Activated T-helper 1 cell treated with Interleukin-2 at 50 U/mL for 16 hours (primary cell): ENCODE data around the gene ATP7B.

Experiments
- DNase-seq: peaks from one replicate; pipeline ENCODE4 v3.0.0-alpha.2; 2020; ENCODE audit warnings: low read depth

ATP7B gene

GRCh38 chr13:51894239-51894638, 117.0 kb downstream of the ATP7B start:
- no peak for DNase-seq

GRCh38 chr13:51892657-51893056, 118.6 kb downstream of the ATP7B start:
- DNase-seq: no peak

GRCh38 chr13:51887468-51887867, 123.8 kb downstream of the ATP7B start:
- no peak for DNase-seq

- DNase-seq: no peak
These were observed 125.6 kb downstream of the ATP7B start for GRCh38 chr13:51885651-51886050.

- DNase-seq: no peak
These were observed 128.0 kb downstream of the ATP7B start for GRCh38 chr13:51883226-51883600.
